GM10266 (cell line): Measurements from ENCODE around the gene SPDYE3.
A peak's percentile ranks its signal among the peaks of the same experiment; 100 is the strongest.
"Not testable (repeated sequence)": the region's sequence is repeated elsewhere in the genome, so short reads cannot be mapped to it uniquely, and the experiment has no call there.

Source experiments
- DNase-seq: peaks from one replicate; pipeline ENCODE4 v3.0.0; 2012; ENCODE audit errors: extremely low spot score
- CTCF ChIP-seq: IDR thresholded peaks from 2 replicates; pipeline ENCODE4 v1.5.1; 2012; ENCODE audit warnings: mild to moderate bottlenecking, low read depth; ENCODE audit not compliant: control insufficient read depth, insufficient read depth; ENCODE audit errors: missing control alignments

Gene SPDYE3

DNA sequence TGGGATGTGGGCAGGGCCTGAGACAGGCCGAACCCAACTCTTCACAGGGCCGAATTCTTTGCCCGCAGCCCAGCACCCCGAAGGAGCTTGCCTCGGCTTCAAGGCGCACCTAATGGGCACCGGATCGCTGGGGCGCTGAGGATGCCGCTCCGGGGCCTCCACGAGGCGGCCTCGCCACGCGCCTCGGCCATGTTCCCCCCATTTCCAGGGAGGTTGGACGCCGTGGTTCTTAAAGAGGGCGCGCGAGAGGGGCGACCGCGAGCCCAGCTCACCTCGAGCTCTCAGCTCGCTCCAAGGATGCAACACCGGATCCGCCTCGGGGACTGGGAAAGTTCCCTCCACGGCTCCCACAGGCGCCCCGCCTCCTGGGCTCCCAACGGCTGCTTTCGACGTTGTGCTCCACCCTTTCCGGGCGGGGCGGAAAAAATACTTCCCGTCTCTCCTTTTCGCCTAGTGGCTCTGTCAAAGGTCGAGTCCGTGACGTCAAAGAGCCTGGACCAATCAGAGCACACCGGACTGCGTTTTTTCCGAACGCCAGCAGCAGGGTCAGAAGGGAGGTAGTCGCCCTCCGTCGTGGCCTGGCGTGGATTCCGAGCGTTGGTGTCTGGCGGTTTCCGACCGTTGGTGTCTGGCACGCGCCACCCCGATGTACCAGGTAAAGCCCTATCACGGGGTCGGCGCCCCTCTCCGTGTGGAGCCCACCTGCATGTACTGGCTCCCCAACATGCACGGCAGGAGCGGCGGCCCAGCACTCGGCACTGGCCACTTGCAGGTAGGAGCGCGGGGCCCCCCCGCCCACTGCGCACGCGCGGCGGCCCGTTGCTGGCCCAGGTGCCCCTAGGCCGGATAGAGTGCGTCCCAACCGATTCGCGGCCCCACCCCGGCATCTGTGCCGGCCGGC lies 28.3 kb downstream of the SPDYE3 start:
- peak; percentile 85 for DNase-seq

DNA sequence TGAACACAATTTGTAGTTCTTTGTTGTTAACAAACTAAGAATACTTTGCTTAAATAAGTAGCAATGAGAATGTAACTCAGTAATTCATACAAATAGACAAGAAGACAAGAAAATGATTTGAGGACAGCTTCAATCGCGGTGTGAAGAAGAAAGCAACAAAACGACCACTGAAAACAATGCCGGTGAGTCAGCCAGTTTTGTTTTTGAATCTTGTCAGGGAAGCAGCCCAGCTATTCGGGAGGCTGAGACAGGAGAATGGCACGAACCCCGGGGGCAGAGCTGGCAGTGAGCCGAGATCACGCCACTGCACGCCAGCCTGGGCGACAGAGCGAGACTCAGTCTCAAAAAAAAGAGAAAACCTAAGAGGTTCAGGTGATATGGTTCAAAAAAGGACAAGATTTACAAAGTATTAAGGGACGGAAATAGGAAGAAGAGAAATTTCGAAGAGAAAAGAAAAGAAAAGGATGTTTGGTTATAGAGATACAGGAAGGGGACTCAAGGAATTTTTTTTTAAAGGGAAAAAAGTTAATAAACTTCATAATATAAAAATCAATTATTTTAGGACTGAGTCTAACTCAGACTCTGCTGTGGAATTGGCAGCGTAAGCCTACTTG lies 30.7 kb downstream of the SPDYE3 start:
- DNase-seq: not testable (repeated sequence)

DNA sequence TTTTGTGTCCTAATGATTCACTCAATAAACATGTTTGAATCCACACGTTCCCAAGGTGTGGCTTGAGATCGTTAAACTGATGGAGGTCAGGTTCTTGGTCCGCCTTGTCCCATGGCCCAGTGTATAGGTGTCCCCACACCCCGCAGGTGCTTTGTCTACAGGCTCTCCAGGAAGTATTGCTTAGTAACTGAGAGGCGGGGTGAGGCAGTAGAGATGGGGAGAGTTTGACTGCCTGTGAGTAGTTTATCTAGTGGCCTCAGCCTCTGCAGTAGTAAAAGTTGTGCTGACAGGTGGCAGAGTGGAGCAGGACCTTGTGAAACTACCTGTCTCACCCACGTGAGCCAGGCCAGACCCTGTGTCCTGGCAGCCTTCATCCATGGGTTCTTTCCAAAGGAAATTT lies 33.8 kb downstream of the SPDYE3 start:
- DNase-seq: not testable (repeated sequence)

- no peak for DNase-seq
- no peak for TF ChIP-seq CTCF
Measured at GRCh38 chr7:100342765-100343164, 35.3 kb downstream of the SPDYE3 start.

DNA sequence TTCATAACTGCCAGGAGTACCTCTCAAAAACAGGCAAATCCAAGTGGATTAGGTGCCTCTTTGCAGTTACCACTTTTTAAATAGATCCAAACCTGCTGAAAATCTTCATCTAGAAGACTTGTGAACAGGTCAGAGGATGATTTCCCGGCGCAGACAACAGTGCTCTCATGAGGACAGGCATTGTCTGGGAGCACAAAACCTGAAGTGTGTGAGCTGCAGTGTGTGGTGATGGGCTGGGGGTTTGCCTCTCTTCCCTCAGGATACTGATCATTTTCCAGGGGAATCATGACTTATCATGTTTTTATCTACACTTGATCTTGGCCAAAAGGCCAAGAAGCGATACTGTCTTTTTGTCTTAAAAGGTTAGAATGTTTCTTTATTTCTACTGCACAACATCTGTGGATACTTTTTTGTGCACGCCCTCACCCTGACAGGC lies 36.6 kb downstream of the SPDYE3 start:
- not testable (repeated sequence) for DNase-seq

DNA sequence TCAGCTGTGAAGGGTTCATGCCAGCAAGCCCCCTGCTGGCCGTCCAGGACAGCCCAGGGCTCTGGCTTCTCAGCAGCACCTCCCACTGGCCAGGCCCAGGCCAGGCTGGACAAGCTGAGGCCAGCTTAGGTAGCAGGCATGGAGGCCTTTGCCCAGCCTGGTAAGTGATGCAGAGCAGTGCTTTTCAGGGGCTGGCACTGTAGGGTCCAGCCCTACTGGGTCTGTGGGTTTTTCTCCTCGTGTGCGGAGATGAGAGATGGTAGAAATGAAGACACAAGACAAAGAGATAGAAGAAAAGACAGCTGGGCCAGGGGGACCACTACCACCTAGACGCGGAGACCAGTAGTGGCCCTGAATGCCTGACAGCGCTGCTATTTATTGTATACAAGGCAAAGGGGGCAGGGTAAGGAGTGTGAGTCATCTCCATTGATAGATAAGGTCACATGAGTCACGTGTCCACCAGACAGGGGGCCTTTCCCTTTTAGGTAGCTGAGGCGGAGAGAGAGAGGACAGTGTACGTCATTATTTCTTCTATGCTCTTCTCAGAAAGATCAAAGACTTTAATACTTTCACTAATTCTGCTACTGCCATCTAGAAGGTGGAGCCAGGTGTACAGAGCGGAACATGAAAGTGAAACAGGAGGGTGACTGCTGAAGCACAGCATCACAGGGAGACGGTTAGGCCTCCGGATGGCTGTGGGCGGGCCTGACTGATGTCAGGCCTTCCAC lies 37.2 kb downstream of the SPDYE3 start:
- peak; percentile 54 for TF ChIP-seq CTCF
- DNase-seq: not testable (repeated sequence)

DNA sequence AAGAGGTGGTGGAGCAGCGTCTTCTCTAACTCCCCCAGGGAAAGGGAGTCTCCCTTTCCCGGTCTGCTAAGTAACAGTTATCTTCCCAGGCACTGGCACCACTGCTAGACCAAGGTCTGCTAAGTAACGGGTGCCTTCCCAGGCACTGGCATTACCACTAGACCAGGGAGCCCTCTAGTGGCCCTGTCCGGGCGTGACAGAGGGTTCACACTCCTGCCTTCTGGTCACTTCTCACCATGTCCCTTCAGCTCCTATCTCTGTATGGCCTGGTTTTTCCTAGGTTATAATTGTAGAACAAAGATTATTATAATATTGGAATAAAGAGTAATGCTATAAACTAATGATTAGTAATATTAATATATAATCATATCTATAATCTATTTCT lies 37.8 kb downstream of the SPDYE3 start:
- TF ChIP-seq CTCF: peak; percentile 40
- DNase-seq: not testable (repeated sequence)

DNA sequence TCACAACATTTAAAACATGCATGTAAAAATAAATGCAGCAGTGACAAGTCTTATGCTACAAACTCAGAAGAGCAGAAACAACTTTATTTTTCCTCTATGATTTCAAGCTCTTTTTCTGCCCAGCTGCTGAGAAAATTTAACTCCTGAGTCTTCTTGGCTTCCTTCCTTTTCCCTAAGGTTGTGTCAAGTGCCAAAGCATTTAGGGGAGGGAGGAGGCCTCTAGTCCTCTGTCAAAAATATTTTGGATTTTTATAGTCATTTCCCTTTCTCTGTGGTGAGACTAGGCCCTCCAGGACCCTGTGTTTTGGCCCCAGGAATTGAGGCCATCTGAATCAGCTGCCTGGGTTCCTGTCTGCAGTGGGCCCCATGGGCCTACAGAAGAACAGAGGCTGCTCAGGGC lies 39.4 kb downstream of the SPDYE3 start:
- no peak for TF ChIP-seq CTCF

DNA sequence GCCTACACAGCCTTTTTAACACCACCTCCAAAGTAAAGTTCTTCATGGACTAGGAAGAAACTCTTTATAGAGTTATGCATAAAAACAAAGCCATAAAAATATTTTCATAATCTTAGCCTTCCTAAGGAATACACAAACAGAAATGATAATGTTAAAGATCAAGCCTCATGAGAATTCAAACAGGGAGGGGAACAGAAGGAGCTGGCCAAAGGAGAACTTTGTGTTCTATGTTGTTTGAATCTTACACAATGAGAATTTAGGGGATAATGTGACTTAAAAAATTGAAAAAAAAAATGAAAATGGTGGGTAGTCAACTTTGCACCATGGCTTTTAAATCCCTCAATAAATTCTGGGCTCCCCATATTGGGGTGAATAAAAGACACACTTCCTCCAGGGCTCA lies 41.3 kb downstream of the SPDYE3 start:
- no peak for DNase-seq
- TF ChIP-seq CTCF: no peak

More for the DNA sequence above, 39.4 kb downstream of the SPDYE3 start:
- no peak for DNase-seq
